Progenitor cell of endocrine pancreas (in vitro differentiated cells): ENCODE measurements around the gene RSPH1. TPM values are rescaled to one million over a fixed set of nuclear protein-coding genes. Genes with fewer than 3 reads are reported as not detected.

Source experiments
- DNase-seq: peaks from one replicate; pipeline ENCODE4 v3.0.0; 2021; ENCODE audit warnings: low spot score; ENCODE audit not compliant: unreplicated experiment
- H3K27ac Mint-ChIP-seq: 2 replicates; pipeline ENCODE4 v1.8.0; 2021; ENCODE audit warnings: mild to moderate bottlenecking, moderate library complexity, mixed read lengths
- H3K27me3 Mint-ChIP-seq: 2 replicates; pipeline ENCODE4 v1.8.0; 2021; ENCODE audit warnings: mixed read lengths
- H3K36me3 Mint-ChIP-seq: 2 replicates; pipeline ENCODE4 v1.8.0; 2022; ENCODE audit warnings: mixed read lengths; ENCODE audit not compliant: insufficient read depth
- H3K4me1 Mint-ChIP-seq: 2 replicates; pipeline ENCODE4 v1.8.0; 2021; ENCODE audit warnings: low read depth, mixed read lengths
- H3K4me3 Mint-ChIP-seq: 2 replicates; pipeline ENCODE4 v1.8.0; 2021; ENCODE audit warnings: low read depth, mild to moderate bottlenecking, moderate library complexity, mixed read lengths
- H3K9me3 Mint-ChIP-seq: 2 replicates; pipeline ENCODE4 v1.8.0; 2021; ENCODE audit warnings: low read depth, mixed read lengths
- CTCF ChIP-seq: fragments of 200-600 bp; sonication (generic); IDR thresholded peaks from one replicate; pipeline ENCODE4 v1.5.0; 2021; ENCODE audit warnings: antibody characterized with exemption, mild to moderate bottlenecking; ENCODE audit not compliant: unreplicated experiment
- total RNA-seq: library from RNA; stranded (reverse); gene quantifications from 2 replicates; pipeline ENCODE4 v1.2.1, GENCODE V29; 2021

RSPH1 gene
- total RNA-seq, 1 donor from 2014 or later, result 7.1 TPM

GRCh38 chr21:42445311-42445710 is 50.7 kb downstream of the RSPH1 start:
- Mint-ChIP-seq H3K36me3 (no peaks in the 10 kb centered on the region), H3K9me3 (no peaks in the 10 kb centered on the region), H3K4me1 (peaks cover 3% of the 10 kb centered on the region), H3K27me3 (peaks cover 9% of the 10 kb centered on the region), H3K27ac (no peak overlapping the region), H3K4me3 (no peak overlapping the region)
- TF ChIP-seq CTCF, result no peak
- DNase-seq, result no peak

GRCh38 chr21:42444745-42445059 is 51.3 kb downstream of the RSPH1 start:
- no peak for TF ChIP-seq CTCF
- no peaks in the 10 kb centered on the region for H3K4me1 Mint-ChIP-seq
- H3K9me3 Mint-ChIP-seq, result no peaks in the 10 kb centered on the region
- no peaks in the 10 kb centered on the region for H3K36me3 Mint-ChIP-seq
- DNase-seq, result no peak
- H3K27me3 Mint-ChIP-seq, result peaks cover 9% of the 10 kb centered on the region
- no peak overlapping the region for H3K4me3 Mint-ChIP-seq
- H3K27ac Mint-ChIP-seq, result no peak overlapping the region

GRCh38 chr21:42443876-42444744 is 51.9 kb downstream of the RSPH1 start:
- no peaks in the 10 kb centered on the region for H3K4me1 Mint-ChIP-seq
- H3K4me3 Mint-ChIP-seq, result no peak overlapping the region
- no peak for TF ChIP-seq CTCF
- H3K9me3 Mint-ChIP-seq, result no peaks in the 10 kb centered on the region
- DNase-seq, result no peak
- H3K27me3 Mint-ChIP-seq, result peaks cover 10% of the 10 kb centered on the region
- H3K27ac Mint-ChIP-seq, result no peak overlapping the region
- no peaks in the 10 kb centered on the region for H3K36me3 Mint-ChIP-seq

GRCh38 chr21:42443181-42443785 is 52.7 kb downstream of the RSPH1 start:
- no peak for TF ChIP-seq CTCF
- no peak overlapping the region for H3K4me3 Mint-ChIP-seq

GRCh38 chr21:42441963-42442362 is 54.1 kb downstream of the RSPH1 start:
- H3K9me3 Mint-ChIP-seq, result no peaks in the 10 kb centered on the region
- no peaks in the 10 kb centered on the region for H3K36me3 Mint-ChIP-seq
- no peak overlapping the region for H3K4me3 Mint-ChIP-seq
- no peak for TF ChIP-seq CTCF
- H3K27me3 Mint-ChIP-seq, result peaks cover 19% of the 10 kb centered on the region
- no peaks in the 10 kb centered on the region for H3K4me1 Mint-ChIP-seq
- no peak overlapping the region for H3K27ac Mint-ChIP-seq
- no peak for DNase-seq

More at GRCh38 chr21:42443181-42443785, 52.7 kb downstream of the RSPH1 start:
- no peak overlapping the region for H3K27ac Mint-ChIP-seq
- H3K4me1 Mint-ChIP-seq, result no peaks in the 10 kb centered on the region
- no peaks in the 10 kb centered on the region for H3K9me3 Mint-ChIP-seq
- no peak for DNase-seq
- H3K36me3 Mint-ChIP-seq, result no peaks in the 10 kb centered on the region
- peaks cover 14% of the 10 kb centered on the region for H3K27me3 Mint-ChIP-seq
